SK-N-SH treated with all-trans-retinoic acid at 6 μM for 48 hours (cell line): ENCODE results near the gene INPP5E.

Source experiments
- ARNTL ChIP-seq: fragments of 450-650 bp; formaldehyde crosslinking; IDR thresholded peaks from 2 replicates; pipeline ENCODE4 v1.5.0; 2020; ENCODE audit warnings: low read depth, mild to moderate bottlenecking, moderate library complexity, borderline replicate concordance
- BACH2 ChIP-seq: fragments of 250-450 bp; sonication (Bioruptor Pico); IDR thresholded peaks from 2 replicates; pipeline ENCODE4 v1.9.0; 2021; ENCODE audit warnings: mild to moderate bottlenecking, borderline replicate concordance
- ESRRG ChIP-seq: fragments of 250-450 bp; sonication (Bioruptor Pico); IDR thresholded peaks from 2 replicates; pipeline ENCODE4 v1.6.1; 2021; ENCODE audit warnings: mild to moderate bottlenecking
- RARB ChIP-seq: fragments of 250-450 bp; sonication (Bioruptor Pico); IDR thresholded peaks from 2 replicates; pipeline ENCODE4 v1.8.0; 2021; ENCODE audit warnings: mild to moderate bottlenecking, moderate library complexity
- TCF4 ChIP-seq: fragments of 250-450 bp; sonication (Bioruptor Pico); IDR thresholded peaks from 2 replicates; pipeline ENCODE4 v1.8.0; 2021; ENCODE audit warnings: mild to moderate bottlenecking, moderate library complexity, borderline replicate concordance
- ZC3H10 ChIP-seq: fragments of 250-450 bp; sonication (Bioruptor Pico); IDR thresholded peaks from 2 replicates; pipeline ENCODE4 v1.5.1; 2021; ENCODE audit warnings: mild to moderate bottlenecking, moderate library complexity
- ZFP3 ChIP-seq: fragments of 250-450 bp; sonication (Bioruptor Pico); IDR thresholded peaks from 2 replicates; pipeline ENCODE4 v1.5.0; 2020; ENCODE audit warnings: mild to moderate bottlenecking, moderate library complexity
- ZFP30 ChIP-seq: fragments of 450-650 bp; formaldehyde crosslinking; IDR thresholded peaks from 2 replicates; pipeline ENCODE4 v1.5.0; 2022; ENCODE audit warnings: mild to moderate bottlenecking, moderate library complexity
- ZNF565 ChIP-seq: fragments of 450-650 bp; formaldehyde crosslinking; conservative IDR thresholded peaks from 2 replicates; pipeline ENCODE4 v1.5.0; 2020; ENCODE audit warnings: low read depth, mild to moderate bottlenecking, moderate library complexity
- ZNF8 ChIP-seq: fragments of 450-650 bp; formaldehyde crosslinking; IDR thresholded peaks from 2 replicates; pipeline ENCODE4 v1.5.0; 2020; ENCODE audit warnings: mild to moderate bottlenecking, moderate library complexity
- TF ChIP-seq, protein P1 (sequence below): fragments of 250-450 bp; sonication (Bioruptor Pico); IDR thresholded peaks from 2 replicates; pipeline ENCODE4 v1.8.0; 2021; ENCODE audit warnings: low read depth, mild to moderate bottlenecking, moderate library complexity, borderline replicate concordance

DNA sequence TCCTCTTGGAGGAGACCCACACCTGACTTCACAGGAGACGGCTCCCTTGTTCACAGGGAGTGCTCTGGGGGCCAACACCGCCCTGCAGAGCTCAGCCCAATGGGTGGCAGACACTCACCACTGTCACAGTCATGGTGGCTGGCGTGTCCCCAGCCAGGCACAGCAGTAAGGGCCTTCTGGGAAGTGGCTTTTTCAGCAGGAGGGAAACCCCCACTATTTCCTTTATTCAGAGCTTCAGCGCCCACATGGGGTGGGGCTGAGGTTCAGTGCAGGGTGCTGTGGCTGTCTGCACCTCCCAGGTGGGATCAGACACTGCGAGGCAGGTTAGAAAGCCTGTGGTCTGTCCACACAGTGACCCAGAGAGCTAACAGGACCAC, 36.1 kb downstream of the INPP5E start:
- TF ChIP-seq ARNTL (CRISPR knock-in tag) (no peak), ZFP3 (CRISPR knock-in tag) (no peak), ZNF8 (no peak), ZNF565 (CRISPR knock-in tag) (no peak), TCF4 (CRISPR knock-in tag) (no peak), BACH2 (CRISPR knock-in tag) (no peak), ZC3H10 (CRISPR knock-in tag) (no peak), RARB (CRISPR knock-in tag) (no peak), ESRRG (CRISPR knock-in tag) (no peak), ZFP30 (CRISPR knock-in tag) (no peak)
- TF ChIP-seq, protein P1, sequence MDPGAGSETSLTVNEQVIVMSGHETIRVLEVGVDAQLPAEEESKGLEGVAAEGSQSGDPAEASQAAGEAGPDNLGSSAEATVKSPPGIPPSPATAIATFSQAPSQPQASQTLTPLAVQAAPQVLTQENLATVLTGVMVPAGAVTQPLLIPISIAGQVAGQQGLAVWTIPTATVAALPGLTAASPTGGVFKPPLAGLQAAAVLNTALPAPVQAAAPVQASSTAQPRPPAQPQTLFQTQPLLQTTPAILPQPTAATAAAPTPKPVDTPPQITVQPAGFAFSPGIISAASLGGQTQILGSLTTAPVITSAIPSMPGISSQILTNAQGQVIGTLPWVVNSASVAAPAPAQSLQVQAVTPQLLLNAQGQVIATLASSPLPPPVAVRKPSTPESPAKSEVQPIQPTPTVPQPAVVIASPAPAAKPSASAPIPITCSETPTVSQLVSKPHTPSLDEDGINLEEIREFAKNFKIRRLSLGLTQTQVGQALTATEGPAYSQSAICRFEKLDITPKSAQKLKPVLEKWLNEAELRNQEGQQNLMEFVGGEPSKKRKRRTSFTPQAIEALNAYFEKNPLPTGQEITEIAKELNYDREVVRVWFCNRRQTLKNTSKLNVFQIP, result no peak
